Measurements from ENCODE around the gene SCAF1. TPM values are rescaled to one million over a fixed set of nuclear protein-coding genes. Genes with fewer than 3 reads are reported as not detected.

SCAF1 gene
- total and polyA plus RNA-seq, 9 of the 15 experiments (the other 6 are each of a cell fraction or from before 2014, with no cell fraction given) = 0.20 to 79.0 (median 4.9) TPM

- TF ChIP-seq REST (IDR thresholded peaks at IDR 0.05; ENCODE audit: borderline replicate concordance) (peak; percentile 24; the same call in 1 of the 2 replicates), REST (CRISPR knock-in tag; IDR thresholded peaks at IDR 0.05; ENCODE audit: low read depth) (no peak), AFF1 (IDR thresholded peaks at IDR 0.05; ENCODE audit: low read depth in 1 of 2, partially characterized antibody in 2 of 2) (no peak), KLF16 (IDR thresholded peaks at IDR 0.05) (no peak), SMC3 (conservative IDR thresholded peaks at IDR 0.05; ENCODE audit: insufficient read depth, low read depth, low read length) (peak; percentile 47), SETDB1 (IDR thresholded peaks at IDR 0.05; ENCODE audit: low read length) (no peak)
Observed at GRCh38 chr19:49677901-49678674, 36.1 kb downstream of the SCAF1 start (continued).

Data from K562 (cell line).